Nephron (organoid): ENCODE results near the gene SBNO1.
"Not testable (repeated sequence)": the region's sequence is repeated elsewhere in the genome, so short reads cannot be mapped to it uniquely, and the experiment has no call there.

Experiments
- H3K27ac Mint-ChIP-seq, 3 experiments: 2 replicates each; pipeline ENCODE4 v1.8.0; 2020; ENCODE audit warnings: mixed read lengths in 3 of 3, mild to moderate bottlenecking in 2 of 3, moderate library complexity in 1 of 3
- H3K27me3 Mint-ChIP-seq: 2 replicates; pipeline ENCODE4 v1.8.0; 2021; ENCODE audit warnings: low read depth, mild to moderate bottlenecking, moderate library complexity, mixed read lengths
- H3K36me3 Mint-ChIP-seq: 2 replicates; pipeline ENCODE4 v1.8.0; 2020; ENCODE audit warnings: low read depth, mixed read lengths
- H3K4me1 Mint-ChIP-seq: 2 replicates; pipeline ENCODE4 v1.8.0; 2020; ENCODE audit warnings: mixed read lengths
- H3K4me3 Mint-ChIP-seq, 3 experiments: 2 replicates each; pipeline ENCODE4 v1.8.0; 2020; ENCODE audit warnings: mild to moderate bottlenecking in 3 of 3, mixed read lengths in 3 of 3, moderate library complexity in 2 of 3
- H3K9me3 Mint-ChIP-seq: 2 replicates; pipeline ENCODE4 v1.8.0; 2020; ENCODE audit warnings: mixed read lengths
- TF ChIP-seq, protein P1 (sequence below), 3 experiments: fragments of 200-600 bp; sonication (generic); IDR thresholded peaks; one replicate each; pipeline ENCODE4 v1.5.0; 2021; ENCODE audit warnings: antibody characterized with exemption in 3 of 3; ENCODE audit not compliant: unreplicated experiment in 3 of 3

Gene SBNO1

DNA sequence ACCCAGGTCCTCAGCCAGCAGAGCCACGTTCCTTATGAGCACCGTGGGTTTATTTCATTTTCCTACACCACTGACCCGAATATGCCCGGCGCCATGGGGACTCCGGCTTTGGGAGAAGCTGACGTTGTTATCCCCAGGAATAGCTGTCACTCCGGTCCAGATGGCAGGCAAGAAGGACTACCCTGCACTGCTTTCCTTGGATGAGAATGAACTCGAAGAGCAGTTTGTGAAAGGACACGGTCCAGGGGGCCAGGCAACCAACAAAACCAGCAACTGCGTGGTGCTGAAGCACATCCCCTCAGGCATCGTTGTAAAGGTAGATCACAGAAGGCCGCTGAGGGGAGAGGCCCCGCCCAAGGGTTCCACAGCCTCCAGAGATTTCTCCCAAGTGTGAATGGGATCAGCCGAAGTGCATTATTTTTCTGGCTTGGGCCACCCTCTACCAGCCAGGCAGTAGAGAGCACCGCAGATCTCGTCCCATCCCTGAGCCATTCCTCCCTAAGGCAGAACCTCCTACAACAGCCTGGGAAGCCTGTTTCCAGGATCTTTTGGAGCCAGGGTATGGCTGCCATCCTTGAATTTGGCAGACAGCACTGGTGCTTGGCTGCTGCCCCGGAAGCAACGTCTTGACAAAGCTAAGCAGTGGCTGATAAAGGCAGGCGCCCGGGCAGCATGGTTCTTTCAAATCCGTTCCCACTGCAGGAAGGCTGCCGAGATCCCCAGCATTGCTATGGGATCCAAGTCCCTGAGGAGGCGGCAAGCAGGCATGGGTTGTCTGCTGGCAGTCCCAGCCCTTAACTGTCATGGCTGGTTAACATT is 110.8 kb downstream of the SBNO1 start:
- Mint-ChIP-seq H3K9me3 (peaks cover 8% of the 10 kb centered on the region), H3K36me3 (peaks cover 71% of the 10 kb centered on the region), H3K27me3 (no peaks in the 10 kb centered on the region), H3K4me3 (no peak overlapping the region), H3K4me1 (peaks cover 19% of the 10 kb centered on the region), H3K27ac (peak overlapping the region in 1 of 3 experiments; percentile 2)
- TF ChIP-seq, protein P1, sequence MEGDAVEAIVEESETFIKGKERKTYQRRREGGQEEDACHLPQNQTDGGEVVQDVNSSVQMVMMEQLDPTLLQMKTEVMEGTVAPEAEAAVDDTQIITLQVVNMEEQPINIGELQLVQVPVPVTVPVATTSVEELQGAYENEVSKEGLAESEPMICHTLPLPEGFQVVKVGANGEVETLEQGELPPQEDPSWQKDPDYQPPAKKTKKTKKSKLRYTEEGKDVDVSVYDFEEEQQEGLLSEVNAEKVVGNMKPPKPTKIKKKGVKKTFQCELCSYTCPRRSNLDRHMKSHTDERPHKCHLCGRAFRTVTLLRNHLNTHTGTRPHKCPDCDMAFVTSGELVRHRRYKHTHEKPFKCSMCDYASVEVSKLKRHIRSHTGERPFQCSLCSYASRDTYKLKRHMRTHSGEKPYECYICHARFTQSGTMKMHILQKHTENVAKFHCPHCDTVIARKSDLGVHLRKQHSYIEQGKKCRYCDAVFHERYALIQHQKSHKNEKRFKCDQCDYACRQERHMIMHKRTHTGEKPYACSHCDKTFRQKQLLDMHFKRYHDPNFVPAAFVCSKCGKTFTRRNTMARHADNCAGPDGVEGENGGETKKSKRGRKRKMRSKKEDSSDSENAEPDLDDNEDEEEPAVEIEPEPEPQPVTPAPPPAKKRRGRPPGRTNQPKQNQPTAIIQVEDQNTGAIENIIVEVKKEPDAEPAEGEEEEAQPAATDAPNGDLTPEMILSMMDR (IDR thresholded peaks at IDR 0.05; ENCODE audit: unreplicated experiment in 3 of 3) = no peak

DNA sequence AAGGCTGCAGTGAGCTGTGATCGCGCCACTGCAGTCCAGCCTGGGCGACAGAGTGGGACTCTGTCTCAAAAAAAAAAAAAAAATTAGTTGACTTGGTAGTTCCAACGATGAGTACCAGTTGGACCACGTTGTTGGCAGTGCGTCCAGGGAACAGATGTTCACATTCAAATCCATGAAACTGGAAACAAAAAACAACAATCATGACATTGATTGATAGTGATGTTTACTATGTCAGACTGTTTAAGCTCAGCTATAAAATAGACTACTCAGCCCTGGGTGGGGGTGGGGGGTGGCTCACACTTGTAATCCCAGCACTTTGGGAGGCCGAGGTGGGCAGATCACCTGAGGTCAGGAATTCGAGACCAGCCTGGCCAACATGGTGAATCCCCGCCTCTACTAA is 112.3 kb downstream of the SBNO1 start:
- peaks cover 20% of the 10 kb centered on the region for H3K4me1 Mint-ChIP-seq

DNA sequence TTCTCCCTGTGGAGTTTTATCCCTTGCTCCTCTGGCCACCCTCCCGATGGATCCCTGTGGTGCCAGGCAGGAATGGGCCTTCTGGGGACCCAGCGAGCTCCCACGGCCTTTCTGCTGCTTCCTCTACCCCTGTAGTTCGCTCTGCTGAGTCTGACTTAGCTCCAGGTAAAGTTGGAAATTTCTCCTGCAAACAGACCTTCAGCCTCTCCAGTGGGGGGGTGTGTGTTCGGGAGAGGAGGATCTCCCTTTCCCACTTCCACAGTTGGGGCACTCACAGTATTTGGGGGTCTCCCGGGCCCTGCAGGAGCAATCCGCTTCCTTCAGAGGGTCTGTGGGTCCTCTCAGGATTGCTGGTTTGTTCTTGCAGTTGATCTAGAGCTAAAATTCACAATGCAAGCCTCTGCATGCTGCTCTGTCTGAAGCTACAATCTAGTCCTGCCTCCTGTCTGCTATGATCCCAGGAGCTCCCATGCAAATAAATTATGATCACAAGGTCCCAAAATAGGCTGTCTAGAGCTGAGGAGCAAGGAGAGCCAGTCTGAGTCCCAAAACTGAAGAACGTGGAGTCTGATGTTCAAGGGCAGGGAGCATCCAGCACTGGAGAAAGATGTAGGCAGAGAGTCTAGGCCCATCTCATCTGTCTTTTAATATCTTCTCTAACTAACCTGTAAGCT is 113.1 kb downstream of the SBNO1 start:
- peaks cover 26% of the 10 kb centered on the region for H3K4me1 Mint-ChIP-seq
- TF ChIP-seq, protein P1 (IDR thresholded peaks at IDR 0.05; ENCODE audit: unreplicated experiment in 3 of 3) = no peak
- peaks cover 23% of the 10 kb centered on the region for H3K9me3 Mint-ChIP-seq
- peaks cover 70% of the 10 kb centered on the region for H3K36me3 Mint-ChIP-seq
- no peaks in the 10 kb centered on the region for H3K27me3 Mint-ChIP-seq
- H3K27ac Mint-ChIP-seq = peak overlapping the region; percentile 70 to 91 (median 77)
- no peak overlapping the region for H3K4me3 Mint-ChIP-seq

More for the DNA sequence above, 112.3 kb downstream of the SBNO1 start:
- not testable (repeated sequence) for H3K27me3 Mint-ChIP-seq, H3K27ac Mint-ChIP-seq, H3K4me3 Mint-ChIP-seq
- Mint-ChIP-seq H3K36me3 (peaks cover 71% of the 10 kb centered on the region), H3K9me3 (peaks cover 18% of the 10 kb centered on the region)

DNA sequence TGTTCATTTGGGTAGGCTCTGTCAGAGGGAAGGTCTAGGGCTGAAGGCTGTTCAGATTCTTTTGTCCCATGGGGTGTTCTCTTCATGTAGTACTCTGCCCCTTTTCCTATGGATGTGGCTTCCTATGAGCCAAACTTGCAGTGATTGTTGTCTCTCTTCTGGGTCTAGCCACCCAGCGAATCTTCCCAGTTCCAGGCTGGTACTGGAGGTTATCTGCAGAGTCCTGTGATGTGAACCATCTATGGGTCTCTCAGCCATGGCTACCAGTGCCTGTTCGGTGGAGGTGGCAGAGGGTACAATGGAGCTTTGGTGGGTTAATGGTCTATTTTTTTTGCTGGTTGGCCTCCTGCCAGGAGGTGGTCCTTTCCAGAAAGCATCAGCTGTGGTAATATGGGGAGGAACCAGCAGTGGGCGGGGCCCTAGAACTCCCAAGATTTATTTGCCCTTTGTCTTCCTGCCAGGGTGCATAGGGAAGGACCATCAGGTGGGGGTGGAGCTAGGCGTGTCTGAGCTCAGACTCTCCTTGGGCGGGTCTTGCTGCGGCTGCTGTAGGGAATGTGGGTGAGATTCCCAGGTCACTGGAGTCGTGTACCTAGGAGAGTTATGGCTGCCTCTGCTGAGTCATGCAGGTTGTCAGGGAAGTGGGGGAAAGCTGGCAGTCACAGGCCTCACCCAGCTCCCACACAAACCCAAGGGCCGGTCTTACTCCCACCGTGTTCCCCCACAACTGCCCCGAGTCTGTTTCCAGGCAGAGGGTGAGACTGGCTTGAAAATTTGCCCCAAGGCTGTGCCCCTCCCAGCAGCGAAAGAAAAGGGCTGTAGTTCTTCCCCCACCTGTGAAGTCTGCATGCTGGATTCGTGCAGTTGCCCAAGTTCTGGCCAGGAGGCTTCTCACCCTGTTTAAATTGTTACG is 113.9 kb downstream of the SBNO1 start:
- Mint-ChIP-seq H3K27me3 (peaks cover 1% of the 10 kb centered on the region), H3K36me3 (peaks cover 70% of the 10 kb centered on the region), H3K9me3 (peaks cover 26% of the 10 kb centered on the region), H3K27ac (peak overlapping the region; percentile 70 to 91 (median 77)), H3K4me3 (peak overlapping the region in 1 of 3 experiments; percentile 44), H3K4me1 (peaks cover 26% of the 10 kb centered on the region)
- TF ChIP-seq, protein P1 (IDR thresholded peaks at IDR 0.05; ENCODE audit: unreplicated experiment in 3 of 3) = no peak

DNA sequence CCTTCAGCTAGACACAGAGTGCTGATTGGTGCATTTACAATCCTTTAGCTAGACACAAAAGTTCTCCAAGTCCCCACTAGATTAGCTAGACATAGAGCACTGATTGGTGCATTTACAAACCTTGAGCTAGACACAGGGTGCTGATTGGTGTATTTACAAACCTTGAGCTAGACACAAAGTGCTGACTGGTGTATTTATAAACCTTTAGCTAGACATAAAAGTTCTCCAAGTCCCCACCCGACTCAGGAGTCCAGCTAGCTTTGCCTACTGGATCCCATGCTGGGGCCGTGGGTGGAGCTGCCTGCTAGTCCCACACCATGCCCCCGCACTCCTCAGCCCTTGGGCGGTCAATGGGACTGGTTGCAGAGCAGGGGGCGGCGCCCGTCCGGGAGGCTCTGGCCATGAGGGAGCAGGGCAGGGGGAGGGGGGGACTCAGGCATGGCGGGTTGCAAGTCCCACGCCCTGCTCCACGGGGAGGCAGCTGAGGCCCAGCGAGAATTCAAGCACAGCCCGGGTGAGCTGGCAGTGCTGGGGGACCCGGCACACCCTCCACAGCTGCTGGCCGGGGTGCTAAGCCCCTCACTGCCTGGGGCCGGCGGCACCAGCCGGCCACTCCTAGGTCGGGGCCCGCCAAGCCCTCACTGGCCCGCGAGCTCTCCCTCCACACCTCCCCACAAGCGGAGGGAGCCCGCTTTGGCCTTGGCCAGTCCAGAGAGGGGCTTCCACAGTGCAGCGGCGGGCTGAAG is 115.5 kb downstream of the SBNO1 start:
- not testable (repeated sequence) for H3K27ac Mint-ChIP-seq, H3K4me3 Mint-ChIP-seq, H3K27me3 Mint-ChIP-seq
- Mint-ChIP-seq H3K9me3 (peaks cover 33% of the 10 kb centered on the region), H3K36me3 (peaks cover 68% of the 10 kb centered on the region), H3K4me1 (peaks cover 31% of the 10 kb centered on the region)

DNA sequence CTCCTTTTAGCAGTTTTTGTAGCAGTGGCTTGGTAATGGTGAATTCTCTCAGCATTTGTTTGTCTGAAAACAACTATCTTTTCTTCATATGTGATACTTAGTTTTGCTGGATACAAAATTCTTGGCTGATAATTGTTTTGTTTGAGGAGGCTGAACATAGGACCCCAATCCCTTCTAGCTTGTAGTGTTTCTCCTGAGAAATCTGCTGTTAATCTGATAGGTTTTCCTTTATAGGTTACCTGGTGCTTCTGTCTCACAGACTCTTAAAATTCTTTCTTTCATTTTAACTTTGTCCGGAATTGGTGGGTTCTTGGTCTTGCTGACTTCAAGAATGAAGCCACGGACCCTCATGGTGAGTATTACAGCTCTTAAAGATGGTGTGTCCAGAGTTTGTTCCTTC is 116.5 kb downstream of the SBNO1 start:
- peaks cover 62% of the 10 kb centered on the region for H3K36me3 Mint-ChIP-seq
- H3K27ac Mint-ChIP-seq, H3K4me3 Mint-ChIP-seq, H3K27me3 Mint-ChIP-seq: not testable (repeated sequence)
- peaks cover 31% of the 10 kb centered on the region for H3K4me1 Mint-ChIP-seq
- H3K9me3 Mint-ChIP-seq = peaks cover 33% of the 10 kb centered on the region
